ENCODE data around the gene CEP97. TPM values are rescaled to one million over a fixed set of nuclear protein-coding genes. Genes with fewer than 3 reads are reported as not detected.

Gene CEP97
- total and polyA plus RNA-seq, 9 of the 15 experiments (the other 6 are each of a cell fraction or from before 2014, with no cell fraction given): 2.0 to 10.1 (median 4.3) TPM

GRCh38 chr3:101720851-101721840, 3.3 kb upstream of the CEP97 start:
- Histone ChIP-seq H3K79me2 (ENCODE audit: control insufficient read depth, insufficient read depth, low read length) (peaks cover 13% of the 10 kb centered on the region), H3K4me3 (no peak overlapping the region), H4K20me1 (replicated peaks; ENCODE audit: control insufficient read depth, insufficient read depth, low read length) (no peaks in the 10 kb centered on the region), H3K36me3 (ENCODE audit: control insufficient read depth, insufficient read depth, low read length) (no peaks in the 10 kb centered on the region), H3K9me3 (replicated peaks; ENCODE audit: control insufficient read depth, insufficient read depth, low read depth, low read length) (no peaks in the 10 kb centered on the region), H3K27me3 (ENCODE audit: control insufficient read depth in 2 of 2, insufficient read depth in 2 of 2, low read length in 2 of 2) (no peaks in the 10 kb centered on the region), H3K4me2 (ENCODE audit: insufficient read depth, low read length) (no peak overlapping the region; the same call in 1 of the 2 replicates), H3K4me1 (replicated peaks in 1 of 2; ENCODE audit: control insufficient read depth in 2 of 2, insufficient read depth in 2 of 2, low read length in 2 of 2) (peaks cover 0 to 8% of the 10 kb centered on the region in 2 experiments; a peak in 3 of 5 replicates), H3K9me1 (ENCODE audit: control insufficient read depth, insufficient read depth, low read length) (no peaks in the 10 kb centered on the region), H3K9ac (ENCODE audit: insufficient read depth in 1 of 2, low read depth in 2 of 2, low read length in 2 of 2) (peak overlapping the region in 1 of 2 experiments; percentile 7; a peak in 1 of 4 replicates), H2AFZ (ENCODE audit: low read depth, low read length) (peak overlapping the region; percentile 73), H3K27ac (ENCODE audit: extremely low read depth, low read depth, low read length) (0 out of 3 replicates have a peak overlapping the region, but pooled peaks have one; percentile 5)
- in situ Hi-C loops (cut with MboI) (no loop called here), intact Hi-C loops (cut with micrococcal nuclease) (no loop called here)
- 36% methylated on average over 10 of the region's 10 CpGs for WGBS (ENCODE audit: insufficient coverage, low coverage, missing lambda C conversion rate)
- FAIRE-seq (no peak), DNase-seq (ENCODE audit: extremely low read depth in 1 of 4, low spot score in 3 of 4) (no peak), ATAC-seq (no peak)
- no TSS peak for BruUV-seq (replicated peaks)
- CTCF ChIA-PET (ENCODE audit: low intra/inter-chr PET ratio): no interaction called here
- POLR2A ChIA-PET: no interaction called here
- no peak for TF ChIP-seq DACH1 (IDR thresholded peaks at IDR 0.05; ENCODE audit: partially characterized antibody)
- no peak for TF ChIP-seq GABPA (tag; conservative IDR thresholded peaks at IDR 0.05; ENCODE audit: low read depth)
- TF ChIP-seq, protein P1, sequence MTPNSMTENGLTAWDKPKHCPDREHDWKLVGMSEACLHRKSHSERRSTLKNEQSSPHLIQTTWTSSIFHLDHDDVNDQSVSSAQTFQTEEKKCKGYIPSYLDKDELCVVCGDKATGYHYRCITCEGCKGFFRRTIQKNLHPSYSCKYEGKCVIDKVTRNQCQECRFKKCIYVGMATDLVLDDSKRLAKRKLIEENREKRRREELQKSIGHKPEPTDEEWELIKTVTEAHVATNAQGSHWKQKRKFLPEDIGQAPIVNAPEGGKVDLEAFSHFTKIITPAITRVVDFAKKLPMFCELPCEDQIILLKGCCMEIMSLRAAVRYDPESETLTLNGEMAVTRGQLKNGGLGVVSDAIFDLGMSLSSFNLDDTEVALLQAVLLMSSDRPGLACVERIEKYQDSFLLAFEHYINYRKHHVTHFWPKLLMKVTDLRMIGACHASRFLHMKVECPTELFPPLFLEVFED (CRISPR knock-in tag; conservative IDR thresholded peaks at IDR 0.05): no peak
- TF ChIP-seq ESRRB (CRISPR knock-in tag; IDR thresholded peaks at IDR 0.05; ENCODE audit: borderline replicate concordance): no peak
- TF ChIP-seq ZBTB8A (IDR thresholded peaks at IDR 0.05; ENCODE audit: partially characterized antibody): no peak
- TF ChIP-seq NFIC (IDR thresholded peaks at IDR 0.05): peak; percentile 40
- no peak for TF ChIP-seq PHF8 (IDR thresholded peaks at IDR 0.05; ENCODE audit: borderline replicate concordance, low read length)
- no peak for TF ChIP-seq CLOCK (CRISPR knock-in tag; IDR thresholded peaks at IDR 0.05; ENCODE audit: borderline replicate concordance)
- no peak for TF ChIP-seq E2F3 (CRISPR knock-in tag; IDR thresholded peaks at IDR 0.05)
- TF ChIP-seq BCOR (IDR thresholded peaks at IDR 0.05): no peak
- peak in 1 of 2 experiments; percentile 82 for TF ChIP-seq AFF1 (IDR thresholded peaks at IDR 0.05; ENCODE audit: low read depth in 1 of 2, partially characterized antibody in 2 of 2)

All from K562 (cell line).